ENCODE measurements around the gene TMEM31.

GRCh38 chrX:103691059-103691458 is 19.6 kb upstream of the TMEM31 start:
- TF ChIP-seq CTCF (IDR thresholded peaks at IDR 0.05) (no peak), EZH2 (IDR thresholded peaks at IDR 0.05; ENCODE audit: borderline replicate concordance, insufficient read depth, low read depth, low read length, poor library complexity, severe bottlenecking) (no peak)

Measured in B cell (primary cell).